Mammary epithelial cell (primary cell): ENCODE results near the gene WDR20.

Source experiments
- EZH2 ChIP-seq: IDR thresholded peaks from 2 replicates; pipeline ENCODE4 v1.6.1; 2012; ENCODE audit warnings: low read length, inconsistent platforms, borderline replicate concordance
- TF ChIP-seq, protein P1 (sequence below), 2 donors: IDR thresholded peaks in 1 of 2; conservative IDR thresholded peaks in 1 of 2; 2 replicates each; pipeline ENCODE4 v1.5.1; 2011 to 2012; ENCODE audit warnings: inconsistent platforms in 2 of 2, low read length in 2 of 2, mild to moderate bottlenecking in 2 of 2, control low read depth in 1 of 2, low read depth in 1 of 2; ENCODE audit not compliant: insufficient read depth in 1 of 2; ENCODE audit errors: extremely low read depth in 1 of 2

GRCh38 chr14:102180248-102180998 lies 40.7 kb downstream of the WDR20 start:
- TF ChIP-seq, protein P1, sequence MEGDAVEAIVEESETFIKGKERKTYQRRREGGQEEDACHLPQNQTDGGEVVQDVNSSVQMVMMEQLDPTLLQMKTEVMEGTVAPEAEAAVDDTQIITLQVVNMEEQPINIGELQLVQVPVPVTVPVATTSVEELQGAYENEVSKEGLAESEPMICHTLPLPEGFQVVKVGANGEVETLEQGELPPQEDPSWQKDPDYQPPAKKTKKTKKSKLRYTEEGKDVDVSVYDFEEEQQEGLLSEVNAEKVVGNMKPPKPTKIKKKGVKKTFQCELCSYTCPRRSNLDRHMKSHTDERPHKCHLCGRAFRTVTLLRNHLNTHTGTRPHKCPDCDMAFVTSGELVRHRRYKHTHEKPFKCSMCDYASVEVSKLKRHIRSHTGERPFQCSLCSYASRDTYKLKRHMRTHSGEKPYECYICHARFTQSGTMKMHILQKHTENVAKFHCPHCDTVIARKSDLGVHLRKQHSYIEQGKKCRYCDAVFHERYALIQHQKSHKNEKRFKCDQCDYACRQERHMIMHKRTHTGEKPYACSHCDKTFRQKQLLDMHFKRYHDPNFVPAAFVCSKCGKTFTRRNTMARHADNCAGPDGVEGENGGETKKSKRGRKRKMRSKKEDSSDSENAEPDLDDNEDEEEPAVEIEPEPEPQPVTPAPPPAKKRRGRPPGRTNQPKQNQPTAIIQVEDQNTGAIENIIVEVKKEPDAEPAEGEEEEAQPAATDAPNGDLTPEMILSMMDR (conservative IDR thresholded peaks at IDR 0.05 in 1 of 2, IDR thresholded peaks at IDR 0.05 in 1 of 2; ENCODE audit: extremely low read depth in 1 of 2, insufficient read depth in 1 of 2, low read depth in 1 of 2, low read length in 2 of 2) = no peak
- TF ChIP-seq EZH2 = no peak
